HCT116 (cell line): ENCODE data around the gene BAIAP2. TPM values are rescaled to one million over a fixed set of nuclear protein-coding genes. Genes with fewer than 3 reads are reported as not detected.

Source experiments
- ATAC-seq: fragments of 200-7000 bp; cut with Tn5 transposase; 2 replicates; pipeline ENCODE4 v1.9.1; 2020; ENCODE audit warnings: mild to moderate bottlenecking, moderate library complexity
- BruUV-seq: library from RNA; stranded (reverse); fragments of 400-500 nt; replicated peaks from 2 replicates; lab custom pipeline; 2021; lab: Mats Ljungman, UMichigan
- CTCF ChIA-PET: fragments of 300-600 bp; sonication (Branson Sonifier 250); formaldehyde crosslinking; loops from one replicate; lab custom pipeline; 2021; ENCODE audit warnings: antibody characterized with exemption; lab: Charles Lee
- POLR2A ChIA-PET: fragments of 300-600, 350-600 bp; sonication (Branson Sonifier 250); formaldehyde crosslinking; loops from one replicate; lab custom pipeline; 2021; ENCODE audit warnings: antibody characterized with exemption; lab: Charles Lee
- RAD21 ChIA-PET, 2 experiments: fragments of 300-600 bp; sonication (Branson Sonifier 250); formaldehyde crosslinking; loops; one replicate each; lab custom pipeline; 2023; ENCODE audit warnings: low total read pairs in 2 of 2; ENCODE audit not compliant: uncharacterized antibody in 2 of 2, unreplicated experiment in 2 of 2, low non-redundant PET in 1 of 2; lab: Charles Lee
- DNase-seq: peaks from one replicate; pipeline ENCODE4 v3.0.0-alpha.2; 2010; ENCODE audit warnings: low read depth, low spot score
- H2AFZ ChIP-seq: fragments of 200-600 bp; shearing (Covaris generic), sonication (generic); 2 replicates; pipeline ENCODE4 v1.6.1; 2017; ENCODE audit warnings: low read depth, mixed run types, mixed read lengths, antibody characterized with exemption, low read length; ENCODE audit not compliant: poor library complexity, severe bottlenecking
- H3K27ac ChIP-seq: 2 replicates; pipeline ENCODE4 v1.5.1; 2012; ENCODE audit warnings: low read depth, low read length
- H3K27me3 ChIP-seq: fragments of 200-600 bp; sonication (generic); 2 replicates; pipeline ENCODE4 v1.6.1; 2016; ENCODE audit warnings: mixed run types, low read length, mixed read lengths; ENCODE audit not compliant: insufficient read depth
- H3K36me3 ChIP-seq, 2 experiments: fragments of 200-500 bp in 1 of 2; fragments of 200-600 bp in 1 of 2; sonication (Bioruptor generic) in 1 of 2; sonication (generic) in 1 of 2; 2 replicates each; pipeline versions ENCODE4 v1.5.1 to v1.6.1; 2014 to 2016; ENCODE audit warnings: low read length in 2 of 2, inconsistent platforms in 1 of 2, mixed read lengths in 1 of 2, mixed run types in 1 of 2; ENCODE audit not compliant: insufficient read depth in 2 of 2, control insufficient read depth in 1 of 2
- H3K4me1 ChIP-seq, 2 experiments: fragments of 200-600 bp in 1 of 2; sonication (generic) in 1 of 2; 2 replicates each; pipeline versions ENCODE4 v1.5.1 to v1.6.1; 2012 to 2017; ENCODE audit warnings: low read length in 2 of 2, inconsistent platforms in 1 of 2, mild to moderate bottlenecking in 1 of 2, mixed read lengths in 1 of 2, mixed run types in 1 of 2, moderate library complexity in 1 of 2; ENCODE audit not compliant: insufficient read depth in 2 of 2, control insufficient read depth in 1 of 2
- H3K4me2 ChIP-seq: fragments of 200-600 bp; sonication (generic); 2 replicates; pipeline ENCODE4 v1.6.1; 2017; ENCODE audit warnings: mixed run types, low read length, mixed read lengths
- H3K4me3 ChIP-seq, 2 experiments: fragments of 200-600 bp in 1 of 2; sonication (generic) in 1 of 2; replicated peaks in 1 of 2; 2 replicates each; pipeline ENCODE4 v1.5.1; 2011 to 2016; ENCODE audit warnings: low read length in 2 of 2, control low read depth in 1 of 2, low read depth in 1 of 2, mild to moderate bottlenecking in 1 of 2, mixed read lengths in 1 of 2, mixed run types in 1 of 2
- H3K79me2 ChIP-seq: fragments of 200-600 bp; sonication (generic); 2 replicates; pipeline ENCODE4 v1.6.1; 2017; ENCODE audit warnings: mild to moderate bottlenecking, mixed run types, low read length, moderate library complexity, mixed read lengths; ENCODE audit not compliant: insufficient read depth
- H3K9ac ChIP-seq: fragments of 200-600 bp; sonication (generic); 2 replicates; pipeline ENCODE4 v1.6.1; 2016; ENCODE audit warnings: low read length, mixed read lengths
- H3K9me2 ChIP-seq: fragments of 200-600 bp; sonication (generic), shearing (Covaris generic); 2 replicates; pipeline ENCODE4 v1.6.1; 2017; ENCODE audit warnings: mixed run types, mild to moderate bottlenecking, moderate library complexity; ENCODE audit not compliant: insufficient read depth
- H3K9me3 ChIP-seq, 2 experiments: fragments of 200-500 bp in 1 of 2; fragments of 200-600 bp in 1 of 2; sonication (Bioruptor generic) in 1 of 2; sonication (generic) in 1 of 2; 2 replicates each; pipeline ENCODE4 v1.6.1; 2014 to 2017; ENCODE audit warnings: low read length in 2 of 2, mixed read lengths in 2 of 2, inconsistent platforms in 1 of 2, low read depth in 1 of 2, mild to moderate bottlenecking in 1 of 2, mixed run types in 1 of 2, moderate library complexity in 1 of 2; ENCODE audit not compliant: control insufficient read depth in 1 of 2, insufficient read depth in 1 of 2
- H4K20me1 ChIP-seq: fragments of 200-600 bp; sonication (generic), shearing (Covaris generic); 2 replicates; pipeline ENCODE4 v1.6.1; 2017; ENCODE audit warnings: mixed run types, mild to moderate bottlenecking, moderate library complexity; ENCODE audit not compliant: insufficient read depth
- JUND ChIP-seq: IDR thresholded peaks from 2 replicates; pipeline ENCODE4 v1.6.1; 2012
- POLR2A ChIP-seq: IDR thresholded peaks from 2 replicates; pipeline ENCODE4 v1.7.0; 2011; ENCODE audit warnings: borderline replicate concordance; ENCODE audit not compliant: insufficient read depth, insufficient read length; ENCODE audit errors: extremely low read depth
- RAD21 ChIP-seq: IDR thresholded peaks from 2 replicates; pipeline ENCODE4 v1.6.1; 2012; ENCODE audit warnings: low read depth, mild to moderate bottlenecking
- intact Hi-C: fragments of 100-400 bp; cut with micrococcal nuclease; formaldehyde crosslinking; loops from 2 replicates; pipeline ENCODE4 v1.10.0; 2022
- total RNA-seq: library from RNA; stranded (reverse); gene quantifications from one replicate; pipeline ENCODE4 v1.2.1, GENCODE V29; 2021; ENCODE audit not compliant: unreplicated experiment
- TF ChIP-seq, protein P1 (sequence below): IDR thresholded peaks from 2 replicates; pipeline ENCODE4 v1.6.1; 2011; ENCODE audit warnings: mild to moderate bottlenecking, low read length, moderate library complexity; ENCODE audit not compliant: insufficient replicate concordance; ENCODE audit errors: extremely low read depth
- TF ChIP-seq, protein P2 (sequence below), 3 experiments: fragments of 200-600 bp in 1 of 3; sonication (generic) in 1 of 3; IDR thresholded peaks in 2 of 3; conservative IDR thresholded peaks in 1 of 3; 2 replicates each; pipeline ENCODE4 v1.5.1; 2012 to 2017; ENCODE audit warnings: low read depth in 2 of 3, low read length in 2 of 3, antibody characterized with exemption in 1 of 3, borderline replicate concordance in 1 of 3, control low read depth in 1 of 3, mild to moderate bottlenecking in 1 of 3, mixed read lengths in 1 of 3, mixed run types in 1 of 3, moderate library complexity in 1 of 3; ENCODE audit not compliant: insufficient read depth in 1 of 3

Gene BAIAP2
- total RNA-seq, 1 experiment from 2014 or later, result 105 TPM

DNA sequence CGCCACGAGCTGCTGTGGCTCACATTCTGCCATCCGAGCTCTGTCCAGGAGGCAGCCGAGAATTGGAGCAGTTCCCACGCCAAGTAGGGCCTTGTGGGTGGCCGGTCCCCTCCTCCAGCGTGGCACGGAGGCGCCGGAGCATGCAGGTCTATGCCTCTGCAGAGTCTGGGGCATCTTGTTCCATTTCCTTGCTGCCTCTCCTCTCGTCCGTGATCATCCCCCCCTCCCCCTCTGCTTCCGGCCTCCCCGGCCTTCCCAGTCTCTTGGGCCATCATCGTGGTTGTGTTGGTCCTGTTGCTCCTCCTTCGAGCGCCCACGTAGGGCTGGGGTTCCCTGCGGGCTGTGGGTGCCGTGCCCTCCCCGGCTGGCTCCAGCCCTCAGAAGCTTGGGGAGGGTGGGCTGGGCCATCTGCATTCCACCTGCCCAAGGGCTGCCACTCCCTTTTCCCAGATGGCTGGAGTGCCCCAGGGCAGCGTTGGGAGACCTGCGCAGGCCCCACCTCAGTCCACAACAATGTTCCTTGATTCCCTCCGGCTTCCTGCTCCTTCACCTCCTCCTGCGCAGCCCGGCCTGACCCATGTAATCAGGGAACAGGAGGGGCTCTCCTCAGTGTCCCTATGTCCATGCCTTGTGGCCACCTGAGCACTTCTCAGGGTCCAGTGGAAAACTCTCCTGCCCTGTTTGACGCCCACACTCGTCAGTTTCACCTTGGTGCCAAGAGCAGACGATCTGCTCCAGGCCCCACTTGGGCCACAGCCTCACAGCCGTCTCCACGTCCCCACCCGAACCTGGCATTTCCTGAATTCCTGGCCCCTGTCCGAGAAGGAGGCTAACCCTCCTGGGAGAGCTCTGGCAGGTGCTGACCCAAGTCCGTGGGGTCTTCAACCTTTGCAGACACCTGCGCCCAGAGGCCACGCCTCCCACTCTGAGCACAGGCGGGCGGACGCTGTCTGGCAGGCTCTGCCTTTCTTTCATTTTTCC, 37.1 kb downstream of the BAIAP2 start:
- ChIA-PET CTCF (no interaction called here), RAD21 (interaction anchor here in 1 of 2 experiments (0.5 kb wide), 1 partner anchor 25 kb away, joined by 3 read pairs; no protein-coding TSS in a partner anchor), POLR2A (no interaction called here)
- ATAC-seq (peak; percentile 41), DNase-seq (no peak)
- peaks cover 2 to 30% of the 10 kb centered on the region in 2 experiments; a peak in 3 of 4 replicates for H3K36me3 ChIP-seq
- H3K79me2 ChIP-seq, result peaks cover 77% of the 10 kb centered on the region; the same call in 1 of the 2 replicates
- H4K20me1 ChIP-seq, result no peaks in the 10 kb centered on the region
- H3K9ac ChIP-seq, result peak overlapping the region; percentile 17; the same call in 1 of the 2 replicates
- peak overlapping the region; percentile 48 for H3K4me2 ChIP-seq
- no peaks in the 10 kb centered on the region for H3K27me3 ChIP-seq
- peaks cover 12 to 24% of the 10 kb centered on the region in 2 experiments for H3K4me1 ChIP-seq
- H3K9me3 ChIP-seq, result no peaks in the 10 kb centered on the region
- TF ChIP-seq, protein P1, sequence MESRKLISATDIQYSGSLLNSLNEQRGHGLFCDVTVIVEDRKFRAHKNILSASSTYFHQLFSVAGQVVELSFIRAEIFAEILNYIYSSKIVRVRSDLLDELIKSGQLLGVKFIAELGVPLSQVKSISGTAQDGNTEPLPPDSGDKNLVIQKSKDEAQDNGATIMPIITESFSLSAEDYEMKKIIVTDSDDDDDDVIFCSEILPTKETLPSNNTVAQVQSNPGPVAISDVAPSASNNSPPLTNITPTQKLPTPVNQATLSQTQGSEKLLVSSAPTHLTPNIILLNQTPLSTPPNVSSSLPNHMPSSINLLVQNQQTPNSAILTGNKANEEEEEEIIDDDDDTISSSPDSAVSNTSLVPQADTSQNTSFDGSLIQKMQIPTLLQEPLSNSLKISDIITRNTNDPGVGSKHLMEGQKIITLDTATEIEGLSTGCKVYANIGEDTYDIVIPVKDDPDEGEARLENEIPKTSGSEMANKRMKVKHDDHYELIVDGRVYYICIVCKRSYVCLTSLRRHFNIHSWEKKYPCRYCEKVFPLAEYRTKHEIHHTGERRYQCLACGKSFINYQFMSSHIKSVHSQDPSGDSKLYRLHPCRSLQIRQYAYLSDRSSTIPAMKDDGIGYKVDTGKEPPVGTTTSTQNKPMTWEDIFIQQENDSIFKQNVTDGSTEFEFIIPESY, result no peak
- TF ChIP-seq JUND, result no peak
- no peak for TF ChIP-seq RAD21
- TF ChIP-seq, protein P2, sequence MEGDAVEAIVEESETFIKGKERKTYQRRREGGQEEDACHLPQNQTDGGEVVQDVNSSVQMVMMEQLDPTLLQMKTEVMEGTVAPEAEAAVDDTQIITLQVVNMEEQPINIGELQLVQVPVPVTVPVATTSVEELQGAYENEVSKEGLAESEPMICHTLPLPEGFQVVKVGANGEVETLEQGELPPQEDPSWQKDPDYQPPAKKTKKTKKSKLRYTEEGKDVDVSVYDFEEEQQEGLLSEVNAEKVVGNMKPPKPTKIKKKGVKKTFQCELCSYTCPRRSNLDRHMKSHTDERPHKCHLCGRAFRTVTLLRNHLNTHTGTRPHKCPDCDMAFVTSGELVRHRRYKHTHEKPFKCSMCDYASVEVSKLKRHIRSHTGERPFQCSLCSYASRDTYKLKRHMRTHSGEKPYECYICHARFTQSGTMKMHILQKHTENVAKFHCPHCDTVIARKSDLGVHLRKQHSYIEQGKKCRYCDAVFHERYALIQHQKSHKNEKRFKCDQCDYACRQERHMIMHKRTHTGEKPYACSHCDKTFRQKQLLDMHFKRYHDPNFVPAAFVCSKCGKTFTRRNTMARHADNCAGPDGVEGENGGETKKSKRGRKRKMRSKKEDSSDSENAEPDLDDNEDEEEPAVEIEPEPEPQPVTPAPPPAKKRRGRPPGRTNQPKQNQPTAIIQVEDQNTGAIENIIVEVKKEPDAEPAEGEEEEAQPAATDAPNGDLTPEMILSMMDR (IDR thresholded peaks at IDR 0.05 in 2 of 3, conservative IDR thresholded peaks at IDR 0.05 in 1 of 3; ENCODE audit: borderline replicate concordance in 1 of 3, insufficient read depth in 1 of 3, low read depth in 2 of 3, low read length in 2 of 3), result no peak
- no peak for TF ChIP-seq POLR2A
- peak overlapping the region; percentile 47 for H3K27ac ChIP-seq
- intact Hi-C loops, result no loop called here
- no TSS peak for BruUV-seq
- H3K4me3 ChIP-seq, result no peak overlapping the region
- no peak overlapping the region for H2AFZ ChIP-seq
- H3K9me2 ChIP-seq, result no peaks in the 10 kb centered on the region
